ENCODE measurements around the gene WNT2.

- TF ChIP-seq SUZ12 (IDR thresholded peaks at IDR 0.05; ENCODE audit: extremely low read depth, insufficient read depth, insufficient read length) (no peak), ZNF274 (IDR thresholded peaks at IDR 0.05; ENCODE audit: low read depth, low read length) (no peak)
These were observed 37.0 kb downstream of the WNT2 start for GRCh38 chr7:117285826-117286225.
